Eye (tissue), 1 donor: ENCODE results near the gene PMVK.

Source experiments
- DNase-seq: peaks from one replicate; pipeline ENCODE4 v3.0.0-alpha.2; 2015

The PMVK gene

DNA sequence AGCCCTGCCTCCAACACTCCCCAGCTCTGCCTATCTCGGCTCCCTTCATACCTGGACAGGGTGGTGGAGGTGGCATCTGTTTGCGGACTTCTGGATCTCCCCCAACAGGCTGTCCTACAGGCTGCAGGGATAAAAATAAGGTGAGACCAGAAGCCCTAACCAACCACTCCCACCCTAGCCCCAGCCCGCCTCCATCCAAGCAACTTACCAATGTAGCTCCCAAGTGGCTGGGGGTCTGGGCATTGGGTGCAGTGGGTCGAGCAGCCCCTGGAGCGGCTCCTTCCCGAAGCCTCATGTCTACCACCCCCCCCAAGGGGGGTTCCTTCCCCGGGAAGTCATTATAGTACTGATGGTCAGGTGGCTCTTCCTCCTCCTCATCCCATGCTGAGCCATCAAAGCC is 29.6 kb upstream of the PMVK start:
- no peak for DNase-seq

GRCh38 chr1:154964359-154964758 is 27.8 kb upstream of the PMVK start:
- DNase-seq = no peak

DNA sequence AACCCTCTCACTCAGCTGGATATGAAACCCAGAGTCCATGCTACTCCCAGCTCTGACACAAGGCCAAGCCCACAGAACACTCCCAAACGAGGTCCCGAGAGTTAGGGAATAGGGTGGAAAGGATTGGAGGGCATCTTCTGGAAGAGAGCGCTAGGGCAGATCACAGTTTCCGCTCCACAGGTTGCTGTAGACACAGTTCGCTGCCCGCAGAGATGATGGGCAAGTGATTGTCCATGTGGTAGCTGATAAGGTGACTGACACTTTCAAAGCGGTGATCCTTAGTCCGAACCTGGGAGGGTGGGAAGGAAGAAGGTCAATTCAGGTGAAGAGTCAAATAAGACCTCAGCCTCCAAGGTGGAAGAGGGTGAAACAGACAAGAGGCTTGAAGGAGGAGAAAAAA is 27.1 kb upstream of the PMVK start:
- no peak for DNase-seq

DNA sequence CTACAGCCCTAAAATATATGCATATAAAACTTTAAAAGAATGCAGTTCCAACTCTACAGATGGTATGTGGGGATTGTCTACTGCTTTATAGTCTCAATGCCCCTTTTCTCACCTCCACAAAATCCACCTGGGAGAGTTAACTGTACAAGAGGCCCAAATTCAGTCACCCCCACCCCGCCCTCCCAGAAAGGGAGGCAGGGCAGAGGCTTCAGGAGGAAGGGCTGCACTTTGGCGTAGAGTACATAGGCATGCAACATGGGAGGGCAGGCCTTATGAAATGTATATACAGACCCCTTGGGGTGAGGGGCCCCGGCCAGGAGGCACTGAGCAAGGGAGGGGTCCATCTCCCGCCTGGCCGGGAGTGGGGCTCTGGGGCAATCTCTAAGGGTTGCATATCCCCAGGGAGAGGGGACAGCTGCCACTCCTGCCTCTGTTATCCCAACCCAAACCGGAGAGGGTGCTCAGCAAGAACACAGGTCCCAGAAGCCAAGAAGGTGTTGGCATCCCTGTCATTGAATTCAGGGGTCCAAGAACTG is 26.3 kb upstream of the PMVK start:
- no peak for DNase-seq

DNA sequence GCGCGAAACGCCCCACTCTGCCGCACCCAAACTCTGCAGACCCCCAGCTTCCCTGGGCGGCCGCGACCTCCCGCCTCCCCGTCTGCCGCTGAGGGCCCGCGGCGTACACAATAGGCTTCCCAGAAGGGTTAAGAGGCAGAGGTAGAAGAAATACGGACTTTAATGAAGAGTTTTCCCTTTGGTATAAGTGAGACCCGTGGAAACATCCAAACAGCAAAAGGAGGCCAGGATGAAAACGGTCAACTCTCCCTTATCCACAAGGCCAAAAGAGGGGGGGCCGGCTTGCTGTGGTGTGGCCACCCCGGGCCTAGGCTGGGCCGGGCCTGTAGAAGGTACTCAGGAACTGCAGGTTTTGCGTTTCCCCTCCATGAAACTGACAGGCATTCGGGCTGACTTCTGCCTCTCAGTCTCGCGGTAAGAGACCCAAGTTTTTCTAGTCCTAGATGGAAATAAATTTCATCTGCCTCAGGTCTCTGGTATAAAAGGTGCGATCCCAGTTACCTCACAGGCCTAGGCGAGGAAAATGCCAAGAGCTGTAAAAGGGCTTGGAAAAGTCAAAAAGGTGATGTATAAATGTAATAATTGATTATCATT is 25.7 kb upstream of the PMVK start:
- DNase-seq = no peak

DNA sequence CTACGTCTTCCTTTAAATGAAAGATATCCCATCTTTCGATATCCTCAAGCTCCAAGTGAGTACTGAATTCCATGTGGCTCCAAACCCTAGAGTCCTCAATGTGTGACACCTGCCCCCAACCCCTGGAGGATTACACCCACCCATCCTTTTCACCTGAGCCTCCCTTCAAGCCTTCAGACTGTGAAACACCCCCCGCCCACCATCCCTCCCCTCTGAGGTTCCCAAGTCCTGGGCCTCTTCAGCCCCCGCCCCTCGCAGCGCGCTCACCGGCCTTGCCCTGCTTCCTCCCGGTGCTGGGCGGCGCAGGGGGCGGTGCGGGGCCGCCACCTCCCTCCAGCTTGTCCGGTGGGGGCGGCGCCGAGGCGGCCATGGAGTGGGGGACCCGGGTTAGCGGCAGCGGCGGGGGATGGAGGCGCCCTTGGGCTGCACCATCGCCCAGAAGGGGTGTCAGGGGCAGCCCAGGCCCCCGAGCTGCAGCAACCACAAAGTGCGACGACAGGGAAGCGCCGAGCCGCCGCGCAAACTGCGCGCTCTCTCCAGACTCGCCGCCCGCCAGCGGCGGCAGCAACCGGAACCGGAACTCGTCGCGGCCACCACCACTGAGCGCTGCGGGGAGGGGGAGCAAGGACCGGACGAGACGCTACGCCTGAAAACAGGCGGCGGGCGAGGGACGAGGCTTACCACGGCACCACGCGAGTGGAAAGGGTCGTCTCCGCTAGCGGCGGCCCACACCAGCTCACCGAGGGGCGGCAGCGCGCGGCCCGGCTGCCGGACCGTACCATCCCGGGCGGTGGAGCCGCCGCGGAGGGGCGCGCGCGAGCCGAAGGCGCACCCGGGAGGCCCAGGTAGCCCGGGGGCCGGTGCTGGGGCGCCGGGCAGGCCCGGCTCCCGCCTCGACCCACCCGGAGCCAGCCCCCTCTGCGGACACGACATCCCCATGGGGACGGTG is 25.0 kb upstream of the PMVK start, which contains the start of gene PYGO2:
Gene PYGO2 (minus strand): TSS at position 576 of the 949 bp plus-strand sequence. CDS start 206 bp downstream, at position 370.
- DNase-seq = peak; percentile 94

GRCh38 chr1:154960446-154961136 is 24.1 kb upstream of the PMVK start:
- no peak for DNase-seq

DNA sequence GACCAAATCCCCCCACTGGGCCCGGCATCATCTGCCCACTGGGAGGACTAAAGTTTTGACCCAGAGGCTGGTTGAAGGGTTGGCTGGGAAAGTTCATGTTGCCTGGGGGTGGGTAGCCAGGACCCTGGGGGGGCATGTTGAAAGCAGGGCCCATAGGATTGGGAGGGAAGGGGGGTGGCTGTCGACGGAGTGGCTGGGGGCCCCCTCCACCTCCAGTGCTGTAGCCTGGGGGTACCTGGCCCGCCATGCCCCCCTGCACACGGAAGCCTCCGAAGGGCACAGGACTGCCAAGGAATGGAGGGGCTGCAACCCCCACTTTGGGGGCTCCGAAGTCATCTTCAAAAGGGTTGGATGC is 22.9 kb upstream of the PMVK start:
- no peak for DNase-seq

GRCh38 chr1:154958681-154959425 is 22.3 kb upstream of the PMVK start:
- DNase-seq = no peak

DNA sequence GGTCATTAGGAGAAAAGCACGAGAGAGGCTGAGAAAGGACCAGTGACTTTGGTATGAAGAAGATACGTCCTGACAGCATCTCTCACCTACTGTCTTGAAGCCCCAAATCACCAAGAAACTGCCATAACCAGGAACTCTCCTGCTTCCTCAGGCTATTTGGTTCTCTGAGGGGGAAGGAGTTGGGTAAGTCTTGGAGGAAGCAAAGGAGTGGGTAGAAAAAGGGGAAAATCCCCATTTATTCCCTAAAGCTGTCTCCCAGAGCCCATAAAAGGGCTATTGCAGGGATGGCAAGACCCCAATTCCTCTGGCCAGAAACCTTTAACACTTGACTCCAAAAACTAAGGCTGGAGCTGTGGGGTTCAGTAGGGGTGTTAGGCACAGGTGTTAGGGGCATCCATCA is 21.5 kb upstream of the PMVK start:
- no peak for DNase-seq

DNA sequence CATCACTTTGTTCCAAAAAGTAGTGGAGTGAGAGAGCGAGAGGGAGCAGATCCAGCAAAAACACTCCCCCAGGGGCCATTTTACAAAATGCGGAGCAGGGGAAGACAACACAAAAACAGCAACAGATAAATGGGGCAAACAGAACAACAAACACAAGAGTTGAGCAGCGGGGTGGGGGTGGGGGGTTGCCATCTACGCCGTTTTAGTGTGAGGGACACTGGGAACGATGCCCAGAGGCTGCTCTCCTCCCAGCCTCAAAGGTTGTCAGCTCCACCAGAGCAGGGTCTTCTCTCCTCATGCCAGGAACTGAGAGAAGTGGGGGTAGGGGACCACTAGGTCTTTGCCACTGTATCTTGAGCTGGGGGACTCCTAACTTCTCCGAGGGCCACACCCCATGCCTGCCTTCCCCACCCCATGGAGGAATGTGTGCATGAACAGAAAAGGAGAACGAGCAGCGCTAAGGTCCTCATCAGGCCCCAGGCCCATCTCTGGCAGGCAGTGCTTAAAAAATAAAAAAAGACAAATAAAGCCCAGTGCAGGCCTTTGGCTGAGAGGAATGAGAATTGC is 20.7 kb upstream of the PMVK start:
- DNase-seq = no peak

DNA sequence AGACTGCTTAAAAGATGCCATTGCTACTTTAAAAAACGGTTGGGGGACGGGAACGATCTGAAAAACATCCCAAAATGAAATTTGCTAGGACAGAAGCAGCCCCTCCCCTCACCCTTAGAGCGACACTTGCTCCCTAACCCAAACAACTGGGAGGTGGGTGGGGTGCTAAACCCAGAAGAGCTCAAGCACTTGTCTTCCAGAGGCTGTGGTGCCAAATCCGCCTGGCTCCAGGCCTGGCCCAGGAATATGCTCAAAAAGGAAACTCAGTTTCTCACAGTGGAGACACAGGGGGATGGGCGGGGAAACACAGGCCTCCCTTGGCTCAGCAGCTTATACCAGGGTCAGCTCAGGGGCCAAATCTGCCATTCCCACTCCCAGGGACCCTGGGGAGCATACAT is 20.0 kb upstream of the PMVK start:
- no peak for DNase-seq

- DNase-seq = peak; percentile 99
These were observed 19.4 kb upstream of the PMVK start, which contains the start of gene PBXIP1 for GRCh38 chr1:154955718-154956543. Gene PBXIP1 (minus strand): TSS chr1:154956099. CDS start chr1:154953721, 2,378 bp downstream.

GRCh38 chr1:154955039-154955717 is 18.7 kb upstream of the PMVK start:
- peak; percentile 92 for DNase-seq

- no peak for DNase-seq
These were observed 18.0 kb upstream of the PMVK start for GRCh38 chr1:154954541-154954940.

- no peak for DNase-seq
These were observed 17.1 kb upstream of the PMVK start for GRCh38 chr1:154953611-154954038.

DNA sequence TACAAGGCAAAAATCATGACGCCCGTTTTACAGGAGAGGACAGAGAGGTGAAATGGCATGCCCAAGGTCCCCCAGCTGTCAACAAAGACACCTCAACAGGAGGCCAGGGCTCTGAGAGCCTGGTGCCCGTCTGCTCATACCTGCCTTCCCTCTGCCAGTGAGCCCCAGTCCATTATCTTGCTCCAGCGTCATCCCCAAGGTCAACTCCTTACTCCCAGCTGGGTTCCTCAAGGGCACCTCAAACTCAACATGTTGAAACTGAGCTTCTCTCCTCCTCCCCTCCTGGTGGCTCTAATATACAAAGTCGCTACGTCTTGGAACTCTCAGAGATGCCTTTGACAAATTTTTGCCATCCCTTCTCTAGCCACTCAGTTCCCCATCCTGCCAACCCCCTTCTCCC is 16.1 kb upstream of the PMVK start:
- no peak for DNase-seq

DNA sequence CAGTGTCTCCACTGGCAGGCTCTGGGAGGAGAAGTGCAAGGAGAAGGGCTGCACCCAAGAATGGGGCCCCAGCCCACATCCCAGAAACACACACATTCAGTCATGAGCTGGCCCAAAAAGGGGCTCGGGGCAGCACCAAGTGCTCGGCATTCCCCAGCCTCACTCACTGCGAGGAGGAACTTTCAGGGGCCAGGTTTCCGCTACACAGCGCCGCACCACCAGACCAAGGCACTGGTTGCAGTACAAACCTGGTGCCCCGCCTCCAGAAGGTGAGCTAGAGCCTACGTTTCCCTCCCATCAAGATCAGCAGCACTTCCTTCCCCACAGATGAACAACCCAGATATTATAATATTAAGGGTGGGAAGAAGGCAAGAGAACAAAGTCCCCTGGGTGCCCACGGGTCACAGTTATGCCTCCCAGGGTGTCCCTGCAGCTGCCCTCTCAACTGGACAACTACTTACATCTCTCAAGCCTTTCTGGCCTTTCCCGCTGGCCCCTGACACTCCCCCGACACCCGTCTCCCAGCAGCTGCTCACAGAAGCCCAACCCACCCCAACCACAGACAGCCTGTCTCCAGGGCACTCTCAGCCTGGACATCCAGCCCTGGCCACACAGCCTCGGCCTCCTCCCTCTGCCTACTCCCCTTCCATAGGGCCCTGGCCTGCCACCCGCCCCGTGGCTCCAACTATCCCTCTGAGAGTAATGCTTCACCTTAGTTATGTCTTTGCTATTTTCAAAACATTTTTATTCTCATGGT is 15.6 kb upstream of the PMVK start:
- DNase-seq = no peak

DNA sequence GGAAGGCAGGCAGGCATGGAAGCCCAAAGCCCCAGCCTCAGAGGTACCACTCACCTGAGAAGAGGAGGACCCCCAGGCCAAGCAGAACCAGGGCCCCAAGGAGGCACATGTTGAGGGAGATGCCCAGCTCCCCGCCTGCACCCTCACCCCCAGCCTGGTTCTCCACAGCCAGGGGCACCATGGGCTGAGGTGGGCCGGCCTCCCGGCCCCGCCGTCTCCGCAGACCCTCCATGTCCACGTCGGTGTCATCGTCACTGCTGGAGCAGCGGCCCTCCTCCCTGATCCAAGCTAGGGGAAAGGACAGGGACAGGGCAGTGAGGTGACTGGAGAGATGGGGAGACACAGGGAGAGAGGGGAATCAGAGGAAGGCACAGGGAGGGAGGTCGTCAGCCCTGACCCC is 11.6 kb upstream of the PMVK start:
- no peak for DNase-seq
